PC-3 (cell line): ENCODE data around the gene JTB. TPM values are rescaled to one million over a fixed set of nuclear protein-coding genes. Genes with fewer than 3 reads are reported as not detected.
A peak's percentile ranks its signal among the peaks of the same experiment; 100 is the strongest.

Experiments
- ATAC-seq: fragments of 200-7000 bp; cut with Tn5 transposase; 2 replicates; pipeline ENCODE4 v1.9.1; 2020; ENCODE audit warnings: mild to moderate bottlenecking, moderate library complexity
- BruUV-seq: library from RNA; stranded (reverse); fragments of 400-500 nt; replicated peaks from 2 replicates; lab custom pipeline; 2021; lab: Mats Ljungman, UMichigan
- CTCF ChIA-PET: fragments of 300-600 bp; sonication (Branson Sonifier 250); formaldehyde crosslinking; loops from one replicate; lab custom pipeline; 2022; ENCODE audit warnings: antibody characterized with exemption; lab: Charles Lee
- POLR2A ChIA-PET: fragments of 300-600 bp; sonication (Branson Sonifier 250); formaldehyde crosslinking; loops from one replicate; lab custom pipeline; 2022; ENCODE audit warnings: antibody characterized with exemption; ENCODE audit not compliant: unreplicated experiment; lab: Charles Lee
- DNase-seq: peaks from one replicate; pipeline ENCODE4 v3.0.0-alpha.2; 2015
- H2AFZ ChIP-seq: fragments of 300-600 bp; sonication (generic); 2 replicates; pipeline ENCODE4 v1.6.0; 2016; ENCODE audit warnings: antibody characterized with exemption, low read length
- H3F3A ChIP-seq: fragments of 300-600 bp; sonication (generic); one replicate; pipeline ENCODE4 v1.6.0; 2017; ENCODE audit warnings: antibody characterized with exemption, low read length, control low read depth, mild to moderate bottlenecking; ENCODE audit not compliant: unreplicated experiment
- H3K27ac ChIP-seq: fragments of 300-600 bp; sonication (generic); 2 replicates; pipeline ENCODE4 v1.5.1; 2016; ENCODE audit warnings: mild to moderate bottlenecking, low read length
- H3K27me3 ChIP-seq: fragments of 300-600 bp; sonication (generic); 2 replicates; pipeline ENCODE4 v1.6.1; 2016; ENCODE audit warnings: low read length, mixed read lengths
- H3K36me3 ChIP-seq: fragments of 300-600 bp; sonication (generic); 2 replicates; pipeline ENCODE4 v1.6.1; 2016; ENCODE audit warnings: low read depth, mixed run types, low read length, mixed read lengths
- H3K4me1 ChIP-seq: fragments of 300-600 bp; sonication (generic); 2 replicates; pipeline ENCODE4 v1.5.1; 2016; ENCODE audit warnings: low read length; ENCODE audit not compliant: insufficient read depth
- H3K4me2 ChIP-seq: fragments of 300-600 bp; sonication (generic); 2 replicates; pipeline ENCODE4 v1.6.0; 2016; ENCODE audit warnings: low read length
- H3K4me3 ChIP-seq: fragments of 300-600 bp; sonication (generic); 2 replicates; pipeline ENCODE4 v1.5.1; 2016; ENCODE audit warnings: mild to moderate bottlenecking, low read length, mixed read lengths
- H3K79me2 ChIP-seq: fragments of 300-600 bp; sonication (generic); 2 replicates; pipeline ENCODE4 v1.6.1; 2017; ENCODE audit warnings: low read length, mixed read lengths
- H3K9ac ChIP-seq: fragments of 300-600 bp; sonication (generic); 2 replicates; pipeline ENCODE4 v1.6.0; 2016; ENCODE audit warnings: mild to moderate bottlenecking, low read length
- H3K9me2 ChIP-seq: fragments of 300-600 bp; sonication (generic); replicated peaks from 2 replicates; pipeline ENCODE4 v1.6.1; 2016; ENCODE audit warnings: mixed run types, low read length, mixed read lengths
- H3K9me3 ChIP-seq: fragments of 300-600 bp; sonication (generic); 2 replicates; pipeline ENCODE4 v1.6.1; 2016; ENCODE audit warnings: low read length, mixed read lengths
- H4K20me1 ChIP-seq: fragments of 300-600 bp; sonication (generic); 2 replicates; pipeline ENCODE4 v1.6.1; 2016; ENCODE audit warnings: low read length, mixed read lengths
- EZH2 ChIP-seq: fragments of 300-600 bp; sonication (generic); IDR thresholded peaks from one replicate; pipeline ENCODE4 v1.6.1; 2017; ENCODE audit warnings: antibody characterized with exemption, mild to moderate bottlenecking, low read length; ENCODE audit not compliant: unreplicated experiment
- EZH2phosphoT487 ChIP-seq: fragments of 300-600 bp; sonication (generic); IDR thresholded peaks from 2 replicates; pipeline ENCODE4 v1.6.1; 2018; ENCODE audit warnings: mild to moderate bottlenecking, antibody characterized with exemption, low read length, borderline replicate concordance
- intact Hi-C: fragments of 100-400 bp; cut with micrococcal nuclease; formaldehyde crosslinking; loops from 2 replicates; pipeline ENCODE4 v1.9.0; 2023
- total RNA-seq: library from RNA; depleted of rRNA; stranded (reverse); fragments of >200 nt; gene quantifications from 2 replicates; pipeline ENCODE4 v1.2.3, GENCODE V29; 2014
- TF ChIP-seq, protein P1 (sequence below): fragments of 300-600 bp; sonication (generic); conservative IDR thresholded peaks from 2 replicates; pipeline ENCODE4 v1.5.1; 2017; ENCODE audit warnings: antibody characterized with exemption, low read depth, mild to moderate bottlenecking, low read length

The JTB gene
- total RNA-seq, 1 experiment from 2014 or later = 377 TPM

DNA sequence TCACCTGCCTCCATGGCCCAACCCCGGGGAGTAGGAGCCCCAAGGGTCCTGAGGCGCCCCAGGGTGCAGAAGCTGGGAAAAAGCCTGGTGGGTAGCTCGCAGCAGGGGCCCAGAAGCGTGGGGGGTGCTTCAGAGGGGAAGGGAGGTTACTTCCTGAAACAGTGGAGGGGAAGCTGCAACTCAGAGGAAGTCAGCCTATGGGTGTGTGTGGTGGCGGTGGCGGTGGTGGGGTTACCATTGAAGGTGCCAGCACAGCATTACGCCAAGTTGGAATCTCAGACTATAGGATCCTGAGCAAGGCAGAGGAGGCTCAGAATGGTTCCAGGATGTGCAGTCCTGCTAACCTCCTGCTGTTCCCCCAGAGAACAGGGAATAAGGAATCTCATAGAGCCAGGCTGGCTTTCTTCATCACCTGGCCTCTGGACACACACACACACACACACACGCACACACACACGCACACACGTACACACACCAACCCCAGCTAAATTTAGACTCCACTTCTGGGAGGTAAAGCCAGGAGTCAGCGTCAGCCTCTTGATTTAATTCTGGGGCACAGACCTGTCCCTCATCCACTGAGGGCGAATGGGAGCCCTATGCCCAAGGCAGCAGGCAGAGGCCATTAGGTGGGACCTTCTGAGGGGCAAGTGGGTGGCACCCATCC lies 32.2 kb downstream of the JTB start:
- H3F3A ChIP-seq = no peaks in the 10 kb centered on the region
- peak overlapping the region; percentile 86 for H2AFZ ChIP-seq
- no peaks in the 10 kb centered on the region for H3K27me3 ChIP-seq
- H4K20me1 ChIP-seq = no peaks in the 10 kb centered on the region
- H3K9me3 ChIP-seq = no peaks in the 10 kb centered on the region
- ChIA-PET POLR2A (no interaction called here), CTCF (no interaction called here)
- peak overlapping the region; percentile 43 for H3K27ac ChIP-seq
- DNase-seq (no peak), ATAC-seq (peak; percentile 8; the same call in 1 of the 2 replicates)
- H3K9me2 ChIP-seq = no peaks in the 10 kb centered on the region
- intact Hi-C loops = no loop called here
- TSS peak; percentile 24 for BruUV-seq
- peak overlapping the region; percentile 81 for H3K4me3 ChIP-seq
- H3K4me1 ChIP-seq = peaks cover 13% of the 10 kb centered on the region
- peak overlapping the region; percentile 79 for H3K9ac ChIP-seq
- peak overlapping the region; percentile 96 for H3K4me2 ChIP-seq
- peaks cover 23% of the 10 kb centered on the region for H3K79me2 ChIP-seq
- H3K36me3 ChIP-seq = peaks cover 10% of the 10 kb centered on the region; the same call in 1 of the 2 replicates
- TF ChIP-seq, protein P1, sequence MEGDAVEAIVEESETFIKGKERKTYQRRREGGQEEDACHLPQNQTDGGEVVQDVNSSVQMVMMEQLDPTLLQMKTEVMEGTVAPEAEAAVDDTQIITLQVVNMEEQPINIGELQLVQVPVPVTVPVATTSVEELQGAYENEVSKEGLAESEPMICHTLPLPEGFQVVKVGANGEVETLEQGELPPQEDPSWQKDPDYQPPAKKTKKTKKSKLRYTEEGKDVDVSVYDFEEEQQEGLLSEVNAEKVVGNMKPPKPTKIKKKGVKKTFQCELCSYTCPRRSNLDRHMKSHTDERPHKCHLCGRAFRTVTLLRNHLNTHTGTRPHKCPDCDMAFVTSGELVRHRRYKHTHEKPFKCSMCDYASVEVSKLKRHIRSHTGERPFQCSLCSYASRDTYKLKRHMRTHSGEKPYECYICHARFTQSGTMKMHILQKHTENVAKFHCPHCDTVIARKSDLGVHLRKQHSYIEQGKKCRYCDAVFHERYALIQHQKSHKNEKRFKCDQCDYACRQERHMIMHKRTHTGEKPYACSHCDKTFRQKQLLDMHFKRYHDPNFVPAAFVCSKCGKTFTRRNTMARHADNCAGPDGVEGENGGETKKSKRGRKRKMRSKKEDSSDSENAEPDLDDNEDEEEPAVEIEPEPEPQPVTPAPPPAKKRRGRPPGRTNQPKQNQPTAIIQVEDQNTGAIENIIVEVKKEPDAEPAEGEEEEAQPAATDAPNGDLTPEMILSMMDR = no peak
- TF ChIP-seq EZH2 = no peak
- TF ChIP-seq EZH2phosphoT487 = no peak

DNA sequence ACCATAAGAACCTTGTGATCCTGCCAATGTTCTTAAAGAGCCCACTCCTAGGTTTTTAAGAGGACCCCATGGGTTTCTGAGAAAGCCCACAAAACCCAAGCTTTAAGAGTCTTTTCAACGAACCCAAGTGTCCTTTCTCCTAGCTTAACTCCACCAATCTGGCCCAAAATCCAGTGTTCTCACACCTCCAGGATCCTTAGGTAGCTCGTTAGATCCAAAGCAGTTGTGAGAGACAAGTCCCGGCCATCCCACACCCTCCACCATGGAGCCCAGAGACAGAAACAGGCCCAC lies 32.7 kb downstream of the JTB start:
- H3K36me3 ChIP-seq = peaks cover 7% of the 10 kb centered on the region; the same call in 1 of the 2 replicates
- BruUV-seq = no TSS peak
- TF ChIP-seq, protein P1 = no peak
- no peak for TF ChIP-seq EZH2
- intact Hi-C loops = no loop called here
- H3K9me2 ChIP-seq = no peaks in the 10 kb centered on the region
- H3K79me2 ChIP-seq = peaks cover 23% of the 10 kb centered on the region
- H4K20me1 ChIP-seq = no peaks in the 10 kb centered on the region
- no peaks in the 10 kb centered on the region for H3K9me3 ChIP-seq
- ChIA-PET POLR2A (no interaction called here), CTCF (no interaction called here)
- H3K9ac ChIP-seq = no peak overlapping the region
- H3F3A ChIP-seq = no peaks in the 10 kb centered on the region
- H3K4me1 ChIP-seq = peaks cover 13% of the 10 kb centered on the region
- no peak for ATAC-seq
- DNase-seq = no peak
- peak overlapping the region; percentile 81; the same call in 1 of the 2 replicates for H3K4me3 ChIP-seq
- peak overlapping the region; percentile 96 for H3K4me2 ChIP-seq
- H3K27ac ChIP-seq = no peak overlapping the region
- no peaks in the 10 kb centered on the region for H3K27me3 ChIP-seq
- no peak overlapping the region for H2AFZ ChIP-seq

DNA sequence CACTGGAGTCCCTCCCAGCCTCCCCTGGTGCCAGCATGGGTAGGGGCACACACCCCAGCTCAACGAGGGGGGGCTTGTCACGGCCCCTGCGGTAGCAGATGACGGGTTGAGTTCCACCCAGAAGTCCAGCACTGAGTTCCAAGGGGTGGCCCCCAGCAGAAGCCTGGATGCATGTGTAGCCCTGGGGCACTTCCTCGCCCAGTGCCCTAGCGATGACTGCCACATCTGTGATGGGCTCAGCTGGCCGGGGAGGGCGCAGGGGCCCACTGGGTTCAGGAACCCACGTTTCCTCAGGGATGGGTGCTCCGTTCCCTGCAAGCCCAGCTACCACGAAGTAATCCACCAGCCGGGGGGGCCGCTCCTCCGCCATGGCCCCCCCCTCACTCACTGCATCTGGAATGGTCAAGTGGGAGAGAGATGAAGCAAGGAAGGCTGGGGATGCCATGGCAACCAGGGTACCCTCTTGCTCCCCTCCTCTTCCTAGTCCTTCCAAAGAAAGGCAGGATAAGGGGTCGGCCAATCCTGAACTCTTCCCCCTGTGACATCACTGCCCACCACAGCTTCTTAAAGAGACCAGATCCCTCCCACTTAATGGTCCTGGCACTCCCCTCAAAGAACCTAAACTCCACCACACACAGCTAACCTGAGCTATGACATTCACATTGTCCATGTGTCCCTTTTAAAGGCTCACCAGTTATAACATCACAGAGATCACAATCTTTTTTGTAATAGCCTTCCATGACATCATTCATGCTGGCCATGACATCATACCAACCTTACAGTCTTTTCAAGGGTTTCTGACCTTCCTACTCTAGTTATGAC lies 33.3 kb downstream of the JTB start:
- DNase-seq (no peak), ATAC-seq (no peak)
- Histone ChIP-seq H3K36me3 (peaks cover 6% of the 10 kb centered on the region; the same call in 1 of the 2 replicates), H3K9me3 (no peaks in the 10 kb centered on the region), H2AFZ (no peak overlapping the region), H3K4me1 (peaks cover 13% of the 10 kb centered on the region), H3K79me2 (peaks cover 23% of the 10 kb centered on the region), H3K9me2 (no peaks in the 10 kb centered on the region), H3F3A (no peaks in the 10 kb centered on the region), H3K27ac (no peak overlapping the region), H3K27me3 (no peaks in the 10 kb centered on the region), H4K20me1 (no peaks in the 10 kb centered on the region), H3K9ac (no peak overlapping the region), H3K4me2 (no peak overlapping the region), H3K4me3 (no peak overlapping the region; the same call in 1 of the 2 replicates)
- no peak for TF ChIP-seq EZH2
- TF ChIP-seq, protein P1 = no peak
- TF ChIP-seq EZH2phosphoT487 = no peak
- ChIA-PET CTCF (no interaction called here), POLR2A (no interaction called here)
- intact Hi-C loops = no loop called here
- BruUV-seq = no TSS peak
